D721Med (cell line): Measurements from ENCODE around the gene ZNF778.

ENCODE experiments used
- DNase-seq: peaks from one replicate; pipeline ENCODE4 v3.0.0; 2011; ENCODE audit warnings: low spot score; ENCODE audit not compliant: insufficient read length
- FAIRE-seq: peaks from 2 replicates; lab custom pipeline; 2011; peaks lifted over from hg19 to GRCh38; lab: Jason Lieb, UNC
- TF ChIP-seq, protein P1 (sequence below): IDR thresholded peaks from 2 replicates; pipeline ENCODE4 v1.5.1; 2012; ENCODE audit warnings: mild to moderate bottlenecking, control low read depth; ENCODE audit not compliant: insufficient read depth; ENCODE audit errors: missing control alignments

ZNF778 gene

DNA sequence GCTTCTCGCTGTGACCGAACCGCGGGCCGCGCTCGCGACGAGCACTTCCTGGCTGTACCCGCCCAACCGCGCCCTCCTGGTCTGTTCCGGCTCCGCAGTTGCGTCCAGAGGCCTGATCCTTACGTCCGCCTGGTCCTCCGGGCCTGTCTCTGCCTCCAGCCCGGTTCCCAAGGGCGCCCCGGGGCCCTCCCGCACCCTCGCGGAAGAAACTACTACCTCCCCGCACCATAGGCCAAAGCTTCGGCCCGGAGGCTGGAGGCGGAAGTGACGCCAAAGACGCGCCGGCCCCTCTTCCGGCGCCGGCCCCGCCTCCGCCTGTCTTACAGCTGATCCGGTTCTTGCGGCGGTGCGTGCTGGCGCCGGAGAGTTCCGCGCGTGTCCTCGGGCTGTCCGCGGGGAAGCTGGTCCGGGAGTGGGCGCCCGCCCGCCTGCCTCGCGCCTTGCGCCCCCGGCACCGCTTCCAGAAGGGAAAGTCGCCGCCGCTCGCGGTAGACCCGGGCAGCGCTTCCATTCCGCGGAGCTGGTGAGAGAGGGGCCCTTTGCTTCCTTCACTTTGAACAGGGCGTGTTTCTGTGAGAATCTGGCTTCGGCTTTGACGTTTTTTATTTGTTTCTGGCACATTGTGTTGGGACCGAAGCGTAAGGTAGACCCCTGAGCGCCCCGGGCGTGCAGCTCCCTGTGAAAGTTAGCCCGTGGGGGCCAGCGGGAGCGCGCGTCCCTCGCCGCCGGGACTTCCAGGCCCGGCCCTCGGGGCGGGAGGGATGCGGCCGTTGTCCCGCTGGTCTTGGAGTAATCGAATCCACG lies at the start of gene ZNF778:
ZNF778 (plus strand) TSS at position 316 of the 804 bp plus-strand sequence. CDS start 3,425 bp downstream, outside the sequence.
- no peak for FAIRE-seq
- TF ChIP-seq, protein P1, sequence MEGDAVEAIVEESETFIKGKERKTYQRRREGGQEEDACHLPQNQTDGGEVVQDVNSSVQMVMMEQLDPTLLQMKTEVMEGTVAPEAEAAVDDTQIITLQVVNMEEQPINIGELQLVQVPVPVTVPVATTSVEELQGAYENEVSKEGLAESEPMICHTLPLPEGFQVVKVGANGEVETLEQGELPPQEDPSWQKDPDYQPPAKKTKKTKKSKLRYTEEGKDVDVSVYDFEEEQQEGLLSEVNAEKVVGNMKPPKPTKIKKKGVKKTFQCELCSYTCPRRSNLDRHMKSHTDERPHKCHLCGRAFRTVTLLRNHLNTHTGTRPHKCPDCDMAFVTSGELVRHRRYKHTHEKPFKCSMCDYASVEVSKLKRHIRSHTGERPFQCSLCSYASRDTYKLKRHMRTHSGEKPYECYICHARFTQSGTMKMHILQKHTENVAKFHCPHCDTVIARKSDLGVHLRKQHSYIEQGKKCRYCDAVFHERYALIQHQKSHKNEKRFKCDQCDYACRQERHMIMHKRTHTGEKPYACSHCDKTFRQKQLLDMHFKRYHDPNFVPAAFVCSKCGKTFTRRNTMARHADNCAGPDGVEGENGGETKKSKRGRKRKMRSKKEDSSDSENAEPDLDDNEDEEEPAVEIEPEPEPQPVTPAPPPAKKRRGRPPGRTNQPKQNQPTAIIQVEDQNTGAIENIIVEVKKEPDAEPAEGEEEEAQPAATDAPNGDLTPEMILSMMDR, result no peak
- DNase-seq, result peak; percentile 58

DNA sequence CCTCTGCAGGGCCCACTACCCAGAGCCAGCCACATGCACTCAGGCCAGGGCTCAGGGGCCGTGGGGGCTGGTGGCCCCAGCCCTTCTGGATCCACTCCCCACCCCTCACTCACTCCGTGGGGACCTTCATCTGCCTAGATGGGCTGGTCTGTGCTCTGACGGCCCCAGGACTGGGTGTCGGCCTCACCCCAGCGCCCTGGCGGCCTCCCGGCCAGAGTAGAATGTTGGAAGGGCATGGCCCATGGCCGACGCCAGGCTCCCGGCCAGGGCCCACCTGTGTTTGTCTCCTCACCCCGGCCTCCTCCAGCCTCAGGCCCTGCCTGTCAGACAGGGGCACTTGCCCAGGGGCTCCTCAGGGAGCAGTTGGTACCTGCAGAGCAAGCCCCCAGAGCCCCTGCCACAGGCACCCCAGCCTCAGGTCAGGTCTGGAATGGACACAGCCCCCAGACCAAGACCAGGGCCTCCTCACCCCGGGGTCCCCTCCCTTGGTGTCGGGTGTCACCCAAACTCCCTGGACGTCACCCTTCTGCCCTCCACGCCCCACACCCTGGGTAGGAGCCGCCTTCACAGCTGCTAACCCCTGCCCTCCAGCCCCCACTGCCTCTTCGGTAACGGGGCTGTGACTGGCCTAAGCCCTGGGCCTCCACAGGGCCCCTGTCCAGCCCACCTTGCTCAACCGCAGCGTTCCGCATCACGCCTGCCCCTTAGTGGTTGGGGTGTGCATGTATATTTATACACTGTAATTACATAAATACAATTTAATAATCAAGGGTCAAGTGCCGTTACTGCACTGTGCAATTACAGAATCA lies 48.9 kb upstream of the ZNF778 start:
- DNase-seq (no peak), FAIRE-seq (no peak)
- TF ChIP-seq, protein P1, result no peak

DNA sequence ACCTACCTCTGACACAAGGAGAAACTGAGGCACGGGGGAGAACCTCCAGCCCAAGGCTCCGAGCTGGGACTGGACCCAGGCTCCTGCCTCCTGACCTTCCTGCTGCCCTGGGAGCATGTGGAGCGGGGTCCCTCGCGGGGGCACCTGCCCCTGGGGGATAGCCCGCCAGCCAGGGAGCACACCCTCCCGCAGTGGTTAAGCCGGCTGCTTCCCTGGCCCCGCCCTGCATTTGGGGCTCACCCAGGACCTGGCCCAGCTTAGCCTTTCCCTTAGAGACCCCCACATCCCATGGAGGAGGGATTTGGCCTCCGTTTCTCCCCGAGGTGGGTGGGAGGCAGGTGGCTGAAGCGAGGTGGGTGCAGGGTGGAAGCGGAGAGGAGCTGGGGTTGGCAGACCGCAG lies 47.7 kb upstream of the ZNF778 start:
- TF ChIP-seq, protein P1, result no peak
- DNase-seq, result no peak
- no peak for FAIRE-seq

DNA sequence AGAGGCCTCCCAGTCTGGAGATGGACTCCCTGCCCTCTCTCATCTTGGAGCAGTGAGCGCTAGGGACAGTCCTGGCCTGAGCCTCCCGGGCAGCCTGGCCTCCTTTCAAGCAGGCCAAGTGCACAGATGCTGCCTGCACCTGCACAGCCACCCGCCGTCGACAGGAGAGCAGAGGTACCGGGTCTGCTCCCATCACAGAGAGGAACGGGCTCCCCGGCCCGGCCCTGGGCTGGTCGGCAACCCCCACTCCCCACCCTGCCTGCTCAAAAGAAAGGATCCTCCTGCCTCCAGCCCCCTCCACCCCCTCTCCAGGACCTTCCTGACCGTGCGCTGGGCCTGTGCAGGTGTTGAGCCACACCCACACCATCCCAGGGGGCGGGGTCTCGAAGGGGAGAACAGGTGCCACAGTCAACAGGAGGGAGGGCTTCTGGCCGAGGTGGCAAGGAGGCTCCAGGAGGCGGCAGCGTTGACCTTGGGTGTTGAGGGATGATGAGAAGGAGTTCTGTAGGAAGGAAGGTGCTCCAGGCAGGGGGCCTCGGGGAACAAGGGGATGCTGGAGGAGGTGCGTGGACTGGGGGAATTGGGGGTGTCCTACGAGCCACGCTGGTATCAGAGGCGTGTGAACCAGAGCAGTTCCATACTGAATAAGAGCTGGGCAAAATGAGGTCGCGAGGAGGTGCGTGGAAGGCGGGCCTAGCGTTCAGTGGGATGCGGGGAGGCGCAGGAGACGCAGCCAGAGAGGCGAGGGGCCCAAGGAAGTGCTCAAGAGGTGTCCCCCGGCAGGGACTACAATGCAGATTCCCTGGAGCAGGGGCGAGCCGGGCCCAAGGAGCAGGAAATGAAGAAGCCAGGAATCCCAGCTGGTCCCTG lies 46.9 kb upstream of the ZNF778 start:
- DNase-seq, result no peak

DNA sequence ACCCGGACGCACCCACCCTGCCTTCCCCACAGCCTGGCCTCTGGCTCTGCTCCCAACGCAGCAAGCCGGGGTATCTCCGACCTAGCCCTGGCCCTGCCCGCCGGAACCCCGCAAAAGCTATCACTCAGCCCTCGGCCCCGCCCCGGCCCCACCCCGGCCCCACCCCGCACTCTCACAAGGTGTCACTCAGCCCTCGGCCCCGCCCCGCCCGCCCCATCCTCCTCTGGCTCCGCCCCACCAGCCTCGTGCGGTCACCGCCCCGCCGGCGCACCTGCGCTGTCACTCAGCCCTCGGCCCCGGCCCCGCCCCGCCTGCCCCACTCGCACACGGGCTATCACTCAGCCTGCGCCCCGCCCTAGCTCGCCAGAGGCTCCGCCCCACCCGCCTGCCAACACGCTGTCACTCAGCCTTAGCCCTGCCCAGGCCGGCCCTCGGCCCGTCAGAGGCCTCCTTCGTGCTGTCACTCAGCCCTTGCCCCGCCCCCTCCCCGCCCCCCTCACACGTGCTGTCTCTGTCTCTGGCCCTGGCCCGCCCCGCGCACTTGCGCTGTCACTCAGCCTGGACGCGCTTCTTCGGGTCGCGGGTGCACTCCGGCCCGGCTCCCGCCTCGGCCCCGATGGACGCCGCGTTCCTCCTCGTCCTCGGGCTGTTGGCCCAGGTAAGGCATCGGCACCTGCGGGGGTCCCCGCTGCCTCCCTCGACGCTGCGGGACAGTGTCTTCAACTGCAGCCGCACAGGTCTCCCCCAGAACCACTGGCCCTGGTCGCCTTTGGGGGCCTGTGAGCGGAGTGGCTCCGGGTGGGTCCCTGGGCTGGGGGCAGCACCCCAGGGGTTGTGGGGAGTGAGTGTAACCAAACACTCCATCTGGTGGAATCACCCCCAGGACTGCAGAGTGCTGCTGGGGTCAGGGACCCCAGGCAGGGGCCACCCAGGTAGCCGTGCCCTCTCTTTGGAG lies 46.0 kb upstream of the ZNF778 start, which contains the start of gene CDH15:
CDH15 (plus strand) TSS at position 533 of the 955 bp plus-strand sequence; CDS start at position 617, 84 bp downstream.
- no peak for FAIRE-seq
- peak; percentile 82 for DNase-seq
- TF ChIP-seq, protein P1, result no peak

More for the DNA sequence above, 46.9 kb upstream of the ZNF778 start:
- no peak for FAIRE-seq
- TF ChIP-seq, protein P1, result no peak

DNA sequence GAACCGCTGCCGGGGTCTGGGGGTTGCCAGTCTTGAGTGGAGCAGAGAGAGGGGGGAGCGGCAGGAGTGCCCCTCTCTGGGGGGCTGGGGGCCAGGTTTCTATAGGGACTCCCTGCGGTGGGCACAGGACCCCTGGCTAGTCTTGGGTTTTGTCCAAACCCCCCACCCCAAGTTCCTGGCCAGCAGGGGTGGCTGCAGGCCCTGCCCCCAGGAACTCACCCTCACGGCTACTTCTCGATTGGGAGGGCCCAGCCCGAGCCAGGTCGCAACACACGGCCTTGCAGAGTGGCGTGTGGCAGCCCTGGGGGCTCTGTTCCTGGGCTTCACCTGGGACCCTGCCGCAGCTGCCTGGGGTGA lies 45.4 kb upstream of the ZNF778 start:
- TF ChIP-seq, protein P1, result no peak
- no peak for FAIRE-seq
- no peak for DNase-seq
